Heart left ventricle (tissue), 13 donors: ENCODE measurements around the gene GNPDA1.

Experiments
- CTCF ChIP-seq, 12 donors: fragments of 200-600 bp; sonication (generic) in 4 of 12; IDR thresholded peaks; one replicate each; pipeline versions ENCODE4 v1.5.0 to v1.8.0; 2018 to 2022; ENCODE audit warnings: antibody characterized with exemption in 12 of 12, mild to moderate bottlenecking in 5 of 12
- POLR2A ChIP-seq, 2 donors: fragments of 450-650 bp; IDR thresholded peaks; one replicate each; pipeline ENCODE4 v1.6.1; 2017; ENCODE audit warnings: antibody characterized with exemption in 2 of 2, mild to moderate bottlenecking in 2 of 2, moderate library complexity in 2 of 2
- donor health status: ischemic (EF 13 %, LVEDD 7.1; RV severe dilation, severe dysfunction).
- donor health status: DM: no; HTN: yes; CAD: no.
- donor health status: DM: no; HTN: no; CAD: no.
- donor health status: ischemic (EF 25% LVEDD 6.9; RV normal size, moderate dysfunction).
- donor health status: ischemic (EF 25% LVEDD 5.7; RV mildly dilated, moderate dysfunction).
- donor health status: ischemic (EF 35%, LVEDD 5.7; RV mildly dilated, moderate dysfunction).
- donor health status: nonischemic (EF 11% LVEDD 7.7; RV severe dilation, severe dysfunction).
- donor health status: DM: yes; HTN: yes; CAD: no.
- donor health status: PGD.
- donor health status: ischemic (EF 29% LVEDD 5.4; RV normal size, mild dysfunction).
- donor health status: nonischemic (EF 23%, LVEDD 6.1; RV moderate dilation, normal function).

- TF ChIP-seq CTCF (IDR thresholded peaks at IDR 0.05) (no peak), POLR2A (IDR thresholded peaks at IDR 0.05) (no peak)
Measured at GRCh38 chr5:142013734-142014521, 1.1 kb upstream of the GNPDA1 start.
